Panc1 (cell line): ENCODE measurements around the gene PLAAT5.

ENCODE experiments used
- CTCF ChIP-seq: fragments of 450-650 bp; IDR thresholded peaks from 2 replicates; pipeline ENCODE4 v1.5.1; 2017; ENCODE audit warnings: mild to moderate bottlenecking
- SIN3A ChIP-seq: IDR thresholded peaks from 2 replicates; pipeline ENCODE4 v1.6.1; 2012; ENCODE audit warnings: low read depth, mild to moderate bottlenecking, low read length, moderate library complexity, borderline replicate concordance; ENCODE audit not compliant: insufficient read depth
- TCF7L2 ChIP-seq: IDR thresholded peaks from 2 replicates; pipeline ENCODE4 v1.6.1; 2011; ENCODE audit warnings: mild to moderate bottlenecking, low read depth, low read length, inconsistent platforms

GRCh38 chr11:63478896-63479295 is 12.1 kb downstream of the PLAAT5 start:
- TF ChIP-seq CTCF (peak; percentile 94), TCF7L2 (no peak), SIN3A (no peak)
